Measurements from ENCODE around the gene SLC43A1. TPM values are rescaled to one million over a fixed set of nuclear protein-coding genes. Genes with fewer than 3 reads are reported as not detected.

The SLC43A1 gene
- total RNA-seq, 1 donor from 2014 or later, result 4.3 TPM

DNA sequence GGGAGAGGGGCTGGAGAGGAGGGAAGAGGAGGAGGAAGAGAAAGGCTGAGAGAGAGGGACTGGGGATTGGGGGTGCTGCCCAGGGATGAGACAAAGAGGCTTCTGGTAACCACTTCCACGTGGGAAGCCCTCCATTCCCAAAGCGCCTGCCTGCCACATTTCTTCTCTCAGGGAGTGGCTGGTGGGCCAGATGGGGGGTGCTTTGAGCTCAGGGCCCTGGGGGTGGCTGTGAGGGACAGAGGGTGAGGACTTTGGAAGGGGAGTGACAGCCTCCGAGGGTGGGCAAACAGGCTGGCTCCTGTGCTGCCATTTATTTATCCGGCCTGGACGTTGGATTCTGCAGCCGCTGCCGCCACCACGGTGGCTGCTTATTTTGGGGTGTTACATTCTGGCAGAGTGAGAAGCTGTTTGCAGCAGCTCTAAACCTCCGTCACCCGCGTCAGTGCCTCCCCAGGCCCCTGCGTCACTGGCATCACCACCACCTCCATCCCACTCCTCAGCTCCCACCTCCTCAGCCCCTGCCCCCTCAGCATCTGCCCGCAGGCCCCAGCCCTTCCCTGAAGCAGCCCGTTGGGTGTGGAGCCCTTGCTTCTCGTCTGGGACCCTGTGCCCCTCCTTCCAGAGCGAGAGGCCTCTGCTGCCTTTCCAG, 53.5 kb downstream of the SLC43A1 start:
- H3K27ac ChIP-seq (replicated peaks), result no peak overlapping the region
- no peak for TF ChIP-seq CTCF (IDR thresholded peaks at IDR 0.05; ENCODE audit: borderline replicate concordance)
- H3K4me1 ChIP-seq, result peaks cover 41% of the 10 kb centered on the region
- H3K9me3 ChIP-seq (replicated peaks), result no peaks in the 10 kb centered on the region
- intact Hi-C loops (cut with micrococcal nuclease), result no loop called here
- no peaks in the 10 kb centered on the region for H3K36me3 ChIP-seq
- H3K4me3 ChIP-seq, result peak overlapping the region; percentile 65
- DNase-seq, result no peak
- H3K27me3 ChIP-seq (ENCODE audit: low read depth), result peaks cover 81% of the 10 kb centered on the region

- no peak for DNase-seq
- H3K4me1 ChIP-seq, result peaks cover 42% of the 10 kb centered on the region
- no peaks in the 10 kb centered on the region for H3K9me3 ChIP-seq (replicated peaks)
- peaks cover 85% of the 10 kb centered on the region for H3K27me3 ChIP-seq (ENCODE audit: low read depth)
- peak overlapping the region; percentile 36 for H3K27ac ChIP-seq (replicated peaks)
- peak overlapping the region; percentile 65 for H3K4me3 ChIP-seq
- intact Hi-C loops (cut with micrococcal nuclease), result no loop called here
- no peaks in the 10 kb centered on the region for H3K36me3 ChIP-seq
- no peak for TF ChIP-seq CTCF (IDR thresholded peaks at IDR 0.05; ENCODE audit: borderline replicate concordance)
Measured at GRCh38 chr11:57460758-57461749, 54.4 kb downstream of the SLC43A1 start.

DNA sequence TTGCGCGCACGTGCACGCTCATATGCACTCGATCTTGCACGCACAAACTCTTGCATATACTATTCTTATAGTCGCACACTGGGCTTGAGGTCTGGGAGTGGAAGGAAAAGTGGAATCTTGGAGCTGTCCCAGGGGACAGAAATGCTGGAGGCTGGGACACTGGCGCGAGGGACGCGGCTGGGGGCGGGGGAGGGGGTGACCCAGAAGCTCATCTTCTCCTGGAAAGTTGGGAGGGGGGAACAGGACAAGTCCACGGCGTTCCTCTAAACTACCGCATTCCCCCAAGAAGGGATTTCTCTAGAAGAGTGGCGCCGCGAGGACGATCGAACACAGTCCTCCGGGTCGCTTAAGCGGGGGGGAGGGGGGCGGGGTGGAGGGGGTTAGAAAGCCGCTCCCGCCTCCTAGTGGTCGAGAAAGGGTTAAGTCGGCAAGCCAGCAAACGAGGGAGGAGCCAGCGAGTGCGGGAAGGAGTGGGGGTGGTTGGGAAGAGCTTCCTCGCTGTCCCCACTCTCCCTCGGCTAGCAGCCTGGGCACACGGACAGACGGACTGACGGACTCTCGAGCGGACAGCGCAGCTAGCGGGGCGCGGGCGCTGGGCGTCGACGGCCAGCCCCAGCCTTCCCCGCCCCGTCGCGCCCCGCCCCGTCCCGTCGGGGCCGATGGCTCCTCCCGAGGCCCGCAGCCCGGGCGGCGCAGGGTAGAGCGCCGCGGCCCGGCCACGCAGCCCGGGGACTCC, 55.3 kb downstream of the SLC43A1 start, which contains the start of gene RTN4RL2:
Gene RTN4RL2 (plus strand): TSS at position 507 of the 736 bp plus-strand sequence. CDS start 338 bp downstream, outside the sequence.
- Histone ChIP-seq H3K27ac (replicated peaks) (peak within 1 kb of the TSS; percentile 36), H3K4me3 (peak within 1 kb of the TSS; percentile 65), H3K27me3 (ENCODE audit: low read depth) (peaks cover 89% of the 10 kb centered on the region), H3K9me3 (replicated peaks) (no peaks in the 10 kb centered on the region), H3K36me3 (no peaks in the 10 kb centered on the region), H3K4me1 (peaks cover 42% of the 10 kb centered on the region)
- peak; percentile 48 for DNase-seq
- TF ChIP-seq CTCF (IDR thresholded peaks at IDR 0.05; ENCODE audit: borderline replicate concordance), result peak; percentile 33
- intact Hi-C loops (cut with micrococcal nuclease), result no loop called here

DNA sequence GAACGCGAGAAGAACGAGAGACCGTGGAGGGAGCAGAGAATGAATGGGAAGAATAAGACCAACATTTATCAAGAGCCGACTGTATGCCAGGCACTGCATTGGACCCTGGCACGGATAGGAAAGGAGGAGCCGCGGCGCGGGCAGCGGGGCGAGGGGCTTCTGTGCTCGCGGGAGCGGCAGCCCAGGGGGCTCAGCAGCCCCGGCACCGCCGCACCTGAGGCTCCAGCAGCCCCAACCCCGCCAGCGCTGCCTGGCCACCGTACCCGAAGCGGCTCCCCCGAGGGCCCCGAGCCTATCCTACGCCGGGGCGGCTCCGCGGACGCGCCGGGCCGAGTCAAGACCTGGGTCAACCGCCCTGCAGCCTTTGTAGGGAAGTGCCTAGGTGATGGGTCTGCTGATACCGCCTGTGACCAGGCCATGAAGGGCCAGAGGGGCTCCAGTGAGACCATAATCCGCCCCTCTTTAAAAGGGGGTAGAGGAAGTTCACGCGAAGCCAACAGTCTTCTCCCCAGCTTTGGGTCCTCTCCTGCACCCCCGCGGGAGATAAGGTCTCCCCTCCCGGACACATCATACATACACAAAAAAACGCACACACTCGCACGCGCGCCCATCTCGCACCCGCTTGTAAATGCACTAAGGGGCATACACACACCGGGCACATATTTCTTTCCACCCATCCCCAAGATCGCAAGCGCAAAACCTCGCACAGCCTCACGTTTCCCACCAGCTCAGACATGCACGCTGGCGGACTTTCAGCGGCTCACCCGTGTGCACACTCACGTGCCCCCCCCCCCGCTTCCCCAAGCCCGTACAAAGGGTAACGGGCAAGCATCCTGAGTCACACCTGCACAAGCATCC, 56.1 kb downstream of the SLC43A1 start:
- peaks cover 86% of the 10 kb centered on the region for H3K27me3 ChIP-seq (ENCODE audit: low read depth)
- no peak for TF ChIP-seq CTCF (IDR thresholded peaks at IDR 0.05; ENCODE audit: borderline replicate concordance)

More for the DNA sequence above, 56.1 kb downstream of the SLC43A1 start:
- Histone ChIP-seq H3K4me3 (peak overlapping the region; percentile 65), H3K27ac (replicated peaks) (no peak overlapping the region), H3K4me1 (peaks cover 42% of the 10 kb centered on the region), H3K9me3 (replicated peaks) (no peaks in the 10 kb centered on the region), H3K36me3 (no peaks in the 10 kb centered on the region)
- no peak for DNase-seq
- intact Hi-C loops (cut with micrococcal nuclease), result loop anchor here (10.0 kb wide), 1 partner anchor 65 kb away; no protein-coding TSS in a partner anchor
